HG03135 (cell line): ENCODE measurements around the gene TNFAIP3.
"Not testable (repeated sequence)": the region's sequence is repeated elsewhere in the genome, so short reads cannot be mapped to it uniquely, and the experiment has no call there.

Source experiments
- ATAC-seq: cut with Tn5 transposase; IDR thresholded peaks from one replicate; pipeline ENCODE4 v1.9.1; 2021; ENCODE audit warnings: mild to moderate bottlenecking, moderate library complexity; ENCODE audit not compliant: unreplicated experiment

The TNFAIP3 gene

DNA sequence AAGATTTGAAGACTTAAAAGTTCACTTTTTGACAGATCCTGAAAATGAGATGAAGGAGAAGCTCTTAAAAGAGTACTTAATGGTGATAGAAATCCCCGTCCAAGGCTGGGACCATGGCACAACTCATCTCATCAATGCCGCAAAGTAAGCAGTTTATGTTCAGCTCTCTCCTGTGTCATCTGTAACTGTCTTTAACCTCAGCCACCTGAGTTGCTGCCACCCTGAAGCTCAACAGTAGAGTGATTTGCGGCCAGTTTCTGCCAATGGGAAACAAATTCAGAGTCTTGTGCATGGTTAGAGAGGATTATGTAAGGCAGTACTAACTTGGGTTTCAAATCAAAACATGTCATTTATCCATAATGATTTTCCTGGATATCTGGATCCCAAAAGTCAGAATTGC is 10.1 kb downstream of the TNFAIP3 start:
- ATAC-seq: no peak

DNA sequence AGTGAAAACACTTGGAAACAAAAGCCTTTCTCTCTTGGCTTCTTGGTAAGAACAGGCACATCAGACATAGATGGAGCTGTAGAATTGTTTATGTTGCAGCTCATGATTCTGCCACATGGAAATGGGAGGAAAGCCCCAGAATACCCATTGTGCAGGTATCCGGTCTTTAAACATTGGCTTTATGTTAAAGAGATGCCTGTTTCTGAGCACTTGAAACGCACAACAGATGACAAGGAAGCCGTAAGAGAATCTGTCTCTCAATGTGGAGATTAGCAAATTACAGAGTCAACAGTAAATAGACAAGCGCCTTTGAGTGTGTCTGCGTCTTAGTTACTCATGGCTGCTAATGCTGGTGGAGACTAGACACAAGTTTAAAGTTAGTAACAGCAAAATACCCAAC is 10.5 kb downstream of the TNFAIP3 start:
- ATAC-seq: no peak

DNA sequence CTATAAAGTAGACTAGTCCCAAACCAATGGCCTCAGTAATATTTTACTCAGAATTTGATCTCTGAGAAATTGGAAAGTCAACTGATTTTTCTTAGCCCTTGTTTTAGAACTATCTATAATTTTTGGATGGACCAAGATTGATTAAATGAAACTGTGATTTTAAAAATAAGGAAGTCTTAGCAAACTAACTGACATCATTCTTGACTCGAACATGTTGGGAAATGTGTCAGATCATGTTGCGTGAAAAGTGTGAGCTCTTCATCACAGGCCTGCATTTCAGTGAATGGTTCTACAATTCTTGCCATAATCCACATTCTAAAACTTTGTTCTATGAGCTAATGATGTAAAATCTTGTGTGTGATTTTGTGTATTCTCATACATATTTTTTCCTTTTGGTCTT is 11.0 kb downstream of the TNFAIP3 start:
- ATAC-seq: no peak

DNA sequence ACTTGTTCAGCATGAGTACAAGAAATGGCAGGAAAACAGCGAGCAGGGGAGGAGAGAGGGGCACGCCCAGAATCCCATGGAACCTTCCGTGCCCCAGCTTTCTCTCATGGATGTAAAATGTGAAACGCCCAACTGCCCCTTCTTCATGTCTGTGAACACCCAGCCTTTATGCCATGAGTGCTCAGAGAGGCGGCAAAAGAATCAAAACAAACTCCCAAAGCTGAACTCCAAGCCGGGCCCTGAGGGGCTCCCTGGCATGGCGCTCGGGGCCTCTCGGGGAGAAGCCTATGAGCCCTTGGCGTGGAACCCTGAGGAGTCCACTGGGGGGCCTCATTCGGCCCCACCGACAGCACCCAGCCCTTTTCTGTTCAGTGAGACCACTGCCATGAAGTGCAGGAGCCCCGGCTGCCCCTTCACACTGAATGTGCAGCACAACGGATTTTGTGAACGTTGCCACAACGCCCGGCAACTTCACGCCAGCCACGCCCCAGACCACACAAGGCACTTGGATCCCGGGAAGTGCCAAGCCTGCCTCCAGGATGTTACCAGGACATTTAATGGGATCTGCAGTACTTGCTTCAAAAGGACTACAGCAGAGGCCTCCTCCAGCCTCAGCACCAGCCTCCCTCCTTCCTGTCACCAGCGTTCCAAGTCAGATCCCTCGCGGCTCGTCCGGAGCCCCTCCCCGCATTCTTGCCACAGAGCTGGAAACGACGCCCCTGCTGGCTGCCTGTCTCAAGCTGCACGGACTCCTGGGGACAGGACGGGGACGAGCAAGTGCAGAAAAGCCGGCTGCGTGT is 11.6 kb downstream of the TNFAIP3 start:
- ATAC-seq: no peak

DNA sequence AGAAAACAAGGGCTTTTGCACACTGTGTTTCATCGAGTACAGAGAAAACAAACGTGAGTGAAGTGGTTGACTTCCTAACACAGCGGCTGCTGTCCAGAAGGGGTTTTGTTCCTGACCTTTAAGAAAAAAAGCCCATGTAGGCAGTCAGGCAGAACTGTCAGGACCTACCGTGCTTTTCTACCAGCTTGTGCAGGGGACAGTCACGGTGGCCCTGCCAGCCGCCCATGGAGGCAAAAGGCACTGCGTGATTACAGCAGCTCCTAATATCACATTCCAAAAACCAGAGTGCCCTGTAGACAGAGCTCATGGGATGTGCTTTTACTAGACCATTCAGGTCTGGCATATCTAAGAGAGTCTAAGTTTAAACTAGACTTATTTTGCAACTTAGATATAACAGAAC is 12.2 kb downstream of the TNFAIP3 start:
- no peak for ATAC-seq

DNA sequence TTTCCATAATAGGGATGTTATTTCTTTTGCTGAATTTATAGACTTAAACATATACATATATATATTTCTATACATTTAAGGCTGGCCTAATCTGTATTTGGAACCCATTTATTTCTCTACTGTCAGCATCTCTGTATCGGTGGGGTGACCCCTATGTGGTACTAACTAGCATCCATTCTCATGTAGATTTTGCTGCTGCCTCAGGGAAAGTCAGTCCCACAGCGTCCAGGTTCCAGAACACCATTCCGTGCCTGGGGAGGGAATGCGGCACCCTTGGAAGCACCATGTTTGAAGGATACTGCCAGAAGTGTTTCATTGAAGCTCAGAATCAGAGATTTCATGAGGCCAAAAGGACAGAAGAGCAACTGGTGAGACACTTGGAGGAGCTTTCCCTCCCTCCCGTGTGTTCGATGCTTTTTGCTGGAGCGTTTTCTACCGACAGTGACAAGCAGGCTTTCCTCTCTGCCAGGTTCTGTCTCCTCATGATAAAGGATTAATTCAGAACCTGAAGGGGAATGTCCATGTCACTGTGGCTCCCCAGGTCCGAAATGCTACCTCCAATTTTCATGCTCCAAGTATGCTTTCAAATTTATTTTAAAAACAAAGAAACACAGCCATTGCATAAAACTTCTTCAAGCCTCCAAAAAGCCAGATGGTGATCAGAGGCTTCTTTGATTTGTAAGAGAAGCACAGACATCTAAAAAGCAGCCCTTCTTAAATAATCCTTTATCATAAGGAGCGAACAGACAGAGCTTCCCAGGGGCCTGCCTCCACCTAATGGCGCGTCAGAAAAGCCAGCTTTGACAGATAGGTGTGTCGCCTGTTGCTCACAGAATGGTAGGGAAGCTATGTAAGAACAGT is 13.1 kb downstream of the TNFAIP3 start:
- ATAC-seq: no peak

DNA sequence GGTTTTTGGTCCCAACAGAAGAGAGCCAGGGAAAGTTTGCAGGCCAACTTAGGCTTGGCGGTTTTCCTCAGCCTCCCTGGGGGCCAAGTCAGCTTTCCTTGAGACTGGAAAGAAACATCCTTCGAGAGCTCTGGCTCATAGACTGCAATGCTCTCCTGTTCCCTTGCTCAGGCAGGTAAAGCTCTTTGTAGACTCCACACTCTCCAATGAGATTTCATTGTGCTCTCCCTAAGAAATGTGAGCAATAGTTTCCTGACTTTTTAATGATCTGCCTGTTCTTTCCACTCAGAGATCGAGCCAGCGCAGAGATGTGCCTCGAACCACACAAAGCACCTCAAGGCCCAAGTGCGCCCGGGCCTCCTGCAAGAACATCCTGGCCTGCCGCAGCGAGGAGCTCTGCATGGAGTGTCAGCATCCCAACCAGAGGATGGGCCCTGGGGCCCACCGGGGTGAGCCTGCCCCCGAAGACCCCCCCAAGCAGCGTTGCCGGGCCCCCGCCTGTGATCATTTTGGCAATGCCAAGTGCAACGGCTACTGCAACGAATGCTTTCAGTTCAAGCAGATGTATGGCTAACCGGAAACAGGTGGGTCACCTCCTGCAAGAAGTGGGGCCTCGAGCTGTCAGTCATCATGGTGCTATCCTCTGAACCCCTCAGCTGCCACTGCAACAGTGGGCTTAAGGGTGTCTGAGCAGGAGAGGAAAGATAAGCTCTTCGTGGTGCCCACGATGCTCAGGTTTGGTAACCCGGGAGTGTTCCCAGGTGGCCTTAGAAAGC is 13.9 kb downstream of the TNFAIP3 start:
- no peak for ATAC-seq

DNA sequence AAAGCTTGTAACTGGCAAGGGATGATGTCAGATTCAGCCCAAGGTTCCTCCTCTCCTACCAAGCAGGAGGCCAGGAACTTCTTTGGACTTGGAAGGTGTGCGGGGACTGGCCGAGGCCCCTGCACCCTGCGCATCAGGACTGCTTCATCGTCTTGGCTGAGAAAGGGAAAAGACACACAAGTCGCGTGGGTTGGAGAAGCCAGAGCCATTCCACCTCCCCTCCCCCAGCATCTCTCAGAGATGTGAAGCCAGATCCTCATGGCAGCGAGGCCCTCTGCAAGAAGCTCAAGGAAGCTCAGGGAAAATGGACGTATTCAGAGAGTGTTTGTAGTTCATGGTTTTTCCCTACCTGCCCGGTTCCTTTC is 14.4 kb downstream of the TNFAIP3 start:
- ATAC-seq: no peak

DNA sequence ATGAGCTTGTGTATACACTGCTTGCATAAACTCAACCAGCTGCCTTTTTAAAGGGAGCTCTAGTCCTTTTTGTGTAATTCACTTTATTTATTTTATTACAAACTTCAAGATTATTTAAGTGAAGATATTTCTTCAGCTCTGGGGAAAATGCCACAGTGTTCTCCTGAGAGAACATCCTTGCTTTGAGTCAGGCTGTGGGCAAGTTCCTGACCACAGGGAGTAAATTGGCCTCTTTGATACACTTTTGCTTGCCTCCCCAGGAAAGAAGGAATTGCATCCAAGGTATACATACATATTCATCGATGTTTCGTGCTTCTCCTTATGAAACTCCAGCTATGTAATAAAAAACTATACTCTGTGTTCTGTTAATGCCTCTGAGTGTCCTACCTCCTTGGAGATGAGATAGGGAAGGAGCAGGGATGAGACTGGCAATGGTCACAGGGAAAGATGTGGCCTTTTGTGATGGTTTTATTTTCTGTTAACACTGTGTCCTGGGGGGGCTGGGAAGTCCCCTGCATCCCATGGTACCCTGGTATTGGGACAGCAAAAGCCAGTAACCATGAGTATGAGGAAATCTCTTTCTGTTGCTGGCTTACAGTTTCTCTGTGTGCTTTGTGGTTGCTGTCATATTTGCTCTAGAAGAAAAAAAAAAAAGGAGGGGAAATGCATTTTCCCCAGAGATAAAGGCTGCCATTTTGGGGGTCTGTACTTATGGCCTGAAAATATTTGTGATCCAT is 15.3 kb downstream of the TNFAIP3 start:
- no peak for ATAC-seq

DNA sequence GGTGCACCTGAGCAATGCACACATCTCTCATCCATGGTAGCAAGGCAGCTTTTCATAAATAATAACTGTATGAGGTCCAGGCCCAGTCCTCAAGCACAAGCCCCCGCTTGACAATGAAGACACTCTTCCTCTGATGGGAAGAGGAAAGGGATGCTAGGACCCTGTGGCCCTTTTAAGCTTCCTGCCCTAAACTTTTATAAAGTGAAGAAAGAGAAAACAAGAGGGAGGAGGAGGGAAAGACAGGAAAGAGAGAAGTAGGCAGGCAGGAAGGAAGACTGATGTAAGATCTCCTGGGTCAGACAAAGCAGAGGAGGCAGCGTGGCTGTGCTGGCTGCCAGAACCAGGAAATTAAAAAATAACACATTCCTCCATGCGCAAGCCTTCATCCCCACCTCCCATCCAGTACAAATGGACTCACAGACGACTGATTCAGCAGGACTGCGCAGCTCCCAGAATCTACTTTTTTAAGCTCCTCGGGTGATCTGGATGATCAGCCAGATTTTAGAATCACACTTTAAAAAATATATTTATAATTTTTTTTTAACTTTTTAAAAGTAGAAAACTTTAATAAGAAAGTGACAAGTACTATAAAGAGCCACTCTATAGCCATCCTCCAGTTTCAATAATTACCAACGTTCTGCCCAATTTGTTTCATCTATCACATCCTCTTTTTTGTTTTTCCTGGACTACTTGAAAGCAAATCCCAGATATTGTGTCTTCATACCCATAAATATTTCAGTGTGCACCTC is 16.5 kb downstream of the TNFAIP3 start:
- ATAC-seq: no peak

DNA sequence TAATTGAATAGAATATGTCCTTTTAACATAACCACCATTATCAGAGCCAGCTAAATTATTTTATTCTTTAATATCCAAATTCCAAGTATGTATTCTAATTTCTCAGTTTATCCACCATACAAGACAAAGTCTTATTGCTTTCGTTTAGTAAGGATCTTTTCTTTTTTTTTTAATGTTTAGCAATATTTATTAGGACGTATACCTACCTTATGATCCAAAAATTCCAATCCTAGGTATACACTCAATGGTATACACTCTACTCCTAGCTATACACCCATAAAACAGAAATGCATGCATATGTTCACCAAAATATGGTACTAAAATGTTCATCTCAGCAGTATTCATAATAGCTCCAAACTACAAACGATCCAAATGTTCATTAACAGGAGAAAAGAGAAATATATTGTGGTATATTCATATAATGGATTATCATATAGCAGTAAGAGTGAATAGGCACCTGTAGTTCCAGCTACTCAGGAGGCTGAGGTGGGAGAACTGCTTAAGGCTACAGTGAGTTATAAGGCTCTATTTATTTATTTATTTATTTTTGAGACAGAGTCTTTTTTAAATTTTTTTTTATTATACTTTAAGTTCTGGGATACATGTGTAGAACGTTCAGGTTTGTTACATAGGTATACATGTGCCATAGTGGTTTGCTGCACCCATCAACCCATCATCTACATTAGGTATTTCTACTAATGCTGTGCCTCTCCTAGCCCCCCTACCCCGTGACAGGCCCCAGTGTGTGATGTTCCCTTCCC is 17.3 kb downstream of the TNFAIP3 start:
- no peak for ATAC-seq

DNA sequence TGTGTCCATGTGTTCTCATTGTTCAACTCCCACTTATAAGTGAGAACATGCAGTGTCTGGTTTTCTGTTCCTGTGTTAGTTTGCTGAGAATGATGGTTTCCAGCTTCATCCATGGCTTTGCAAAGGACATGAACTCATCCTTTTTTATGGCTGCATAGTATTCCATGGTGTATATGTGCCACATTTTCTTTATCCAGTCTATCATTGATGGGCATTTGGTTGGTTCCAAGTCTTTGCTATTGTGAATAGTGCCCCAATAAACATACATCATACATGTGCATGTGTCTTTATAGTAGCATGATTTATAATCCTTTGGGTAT is 17.8 kb downstream of the TNFAIP3 start:
- ATAC-seq: not testable (repeated sequence)

DNA sequence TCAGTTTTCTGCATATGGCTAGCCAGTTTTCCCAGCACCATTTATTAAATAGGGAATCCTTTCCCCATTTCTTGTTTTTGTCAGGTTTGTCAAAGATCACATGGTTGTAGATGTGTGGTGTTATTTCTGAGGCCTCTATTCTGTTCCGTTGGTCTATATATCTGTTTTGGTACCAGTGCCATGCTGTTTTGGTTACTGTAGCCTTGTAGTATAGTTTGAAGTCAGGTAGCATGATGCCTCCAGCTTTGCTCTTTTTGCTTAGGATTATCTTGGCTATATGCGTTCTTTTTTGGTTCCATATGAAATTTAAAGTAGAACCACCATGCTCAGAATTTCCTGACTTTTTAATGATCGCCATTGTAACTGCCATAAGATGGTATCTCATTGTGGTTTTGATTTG is 19.2 kb downstream of the TNFAIP3 start:
- not testable (repeated sequence) for ATAC-seq

DNA sequence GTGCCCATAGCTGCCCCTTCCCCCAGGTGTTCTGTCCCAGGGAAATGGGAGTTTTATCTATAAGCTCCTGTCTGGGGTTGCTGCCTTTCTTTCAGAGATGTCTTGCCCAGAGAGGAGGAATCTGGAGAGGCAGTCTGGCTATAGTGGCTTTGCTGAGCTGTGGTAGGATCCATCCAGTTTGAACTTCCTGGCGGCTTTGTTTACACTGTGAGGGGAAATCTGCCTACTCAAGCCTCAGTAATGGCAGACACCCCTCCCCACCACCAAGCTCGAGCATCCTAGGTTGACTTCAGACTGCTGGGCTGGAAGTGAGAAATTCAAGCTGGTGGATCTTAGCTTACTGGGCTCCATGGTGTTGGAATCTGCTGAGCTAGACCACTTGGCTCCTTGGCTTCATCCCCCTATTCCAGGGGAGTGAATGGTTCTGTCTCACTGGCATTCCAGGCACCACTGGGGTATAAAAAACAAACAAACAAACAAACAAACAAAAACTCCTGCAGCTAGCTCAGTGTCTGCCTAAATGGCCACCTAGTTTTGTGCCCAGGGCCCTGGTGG is 24.0 kb downstream of the TNFAIP3 start:
- ATAC-seq: no peak

DNA sequence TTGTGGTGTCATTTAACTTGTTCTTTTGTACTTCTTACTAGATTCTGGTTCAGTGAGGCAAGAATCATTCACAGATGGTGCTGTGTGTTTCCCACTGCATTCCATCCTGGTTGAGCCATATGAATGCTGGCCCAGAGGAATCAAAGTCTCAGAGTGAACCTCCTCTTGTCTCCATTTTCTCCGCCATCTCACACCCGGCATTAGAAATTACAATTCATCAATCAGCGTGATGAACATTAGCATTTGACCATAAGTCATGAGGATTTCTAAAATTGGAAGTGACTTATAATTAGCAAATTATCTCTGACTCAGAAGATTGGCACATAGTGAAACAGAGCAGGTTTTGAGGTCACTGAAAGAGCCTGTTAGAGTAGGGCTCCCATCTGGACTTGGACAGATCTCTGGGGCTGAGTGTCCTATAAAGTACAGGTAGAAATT is 25.2 kb downstream of the TNFAIP3 start:
- no peak for ATAC-seq

DNA sequence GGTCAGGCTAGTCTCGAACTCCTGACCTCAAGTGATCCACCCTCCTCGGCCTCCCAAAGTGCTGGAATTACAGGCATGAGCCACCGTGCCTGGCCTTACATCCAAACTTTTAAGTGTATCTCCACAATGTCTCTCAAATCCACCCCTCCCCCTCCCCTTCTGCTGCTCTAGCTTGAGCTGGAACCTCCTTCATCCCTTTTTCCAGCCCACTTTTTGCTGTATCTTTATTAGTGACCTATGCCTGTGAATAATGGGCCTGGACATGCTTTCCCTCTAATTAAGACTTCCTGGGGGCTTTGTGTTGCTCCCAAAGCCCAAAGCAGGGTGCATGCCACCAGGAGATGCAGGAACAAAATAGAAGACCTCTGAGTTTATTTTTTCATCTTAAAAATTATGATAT is 26.1 kb downstream of the TNFAIP3 start:
- no peak for ATAC-seq

DNA sequence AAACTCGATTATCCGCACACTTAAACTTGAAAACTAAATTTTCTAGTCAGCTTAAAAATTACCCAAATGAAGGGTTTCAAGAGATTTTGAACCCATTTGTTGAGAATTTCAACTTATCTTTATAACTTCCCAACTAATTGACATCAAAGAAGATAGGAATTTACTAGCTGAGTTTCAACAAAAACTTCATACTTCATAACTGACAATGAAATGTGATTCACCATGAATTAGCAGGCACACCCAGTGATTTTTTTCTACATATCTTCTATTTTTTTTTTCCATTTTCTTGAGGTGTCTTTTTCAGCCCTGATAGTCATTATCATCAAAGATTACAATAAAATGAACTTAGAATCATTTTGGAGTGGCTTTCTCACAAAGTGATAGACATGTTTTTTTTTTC is 26.7 kb downstream of the TNFAIP3 start:
- no peak for ATAC-seq

DNA sequence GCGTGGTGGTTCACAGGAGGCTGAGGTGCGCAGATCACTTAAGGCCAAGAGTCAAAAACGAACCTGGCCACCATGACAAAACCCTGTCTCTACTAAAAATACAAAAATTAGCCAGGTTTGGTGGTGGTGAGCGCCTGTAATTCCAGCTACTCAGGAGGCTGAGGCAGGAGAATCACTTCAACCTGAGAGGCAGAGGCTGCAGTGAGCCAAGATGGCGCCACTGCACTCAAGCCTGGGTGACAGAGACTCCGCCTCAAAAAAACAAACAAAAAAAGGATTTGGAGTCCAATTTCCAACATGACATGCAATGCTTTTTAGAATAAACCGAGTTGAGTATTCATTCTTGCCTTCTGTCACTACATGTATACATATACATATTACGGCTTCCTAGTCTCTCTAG is 27.3 kb downstream of the TNFAIP3 start:
- ATAC-seq: not testable (repeated sequence)

DNA sequence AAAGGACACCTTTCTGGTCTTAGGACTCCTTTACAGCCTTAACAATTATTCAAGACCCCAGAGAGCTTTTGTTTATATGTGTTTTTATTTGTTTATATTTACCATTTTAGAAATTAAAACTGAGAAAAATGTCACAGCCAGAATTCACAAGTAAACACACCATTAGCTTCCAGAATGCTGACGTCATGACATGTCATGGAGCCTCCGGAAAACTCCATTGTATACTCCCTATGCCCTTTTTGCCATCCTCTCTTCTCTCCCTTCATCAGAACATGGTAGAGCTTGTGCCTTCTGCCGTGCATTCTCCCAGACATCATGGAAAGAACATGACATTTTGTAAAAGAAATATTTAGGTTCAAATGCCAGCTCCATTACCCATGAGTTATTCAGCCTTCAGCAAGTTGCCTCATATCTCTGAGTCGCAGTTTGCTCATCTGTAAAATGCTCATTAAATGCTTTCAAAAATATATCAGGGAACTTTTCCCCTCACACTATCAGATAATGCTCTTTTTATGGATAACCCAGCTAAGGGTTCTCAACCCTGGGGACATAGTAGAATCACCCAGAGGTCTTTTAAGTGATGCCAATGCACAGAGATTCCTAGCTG is 27.8 kb downstream of the TNFAIP3 start:
- ATAC-seq: no peak
